ENCODE data around the gene UROC1. TPM values are rescaled to one million over a fixed set of nuclear protein-coding genes. Genes with fewer than 3 reads are reported as not detected.

The UROC1 gene
- total and polyA plus RNA-seq, 12 donors: 0.01 TPM; not detected in 11

DNA sequence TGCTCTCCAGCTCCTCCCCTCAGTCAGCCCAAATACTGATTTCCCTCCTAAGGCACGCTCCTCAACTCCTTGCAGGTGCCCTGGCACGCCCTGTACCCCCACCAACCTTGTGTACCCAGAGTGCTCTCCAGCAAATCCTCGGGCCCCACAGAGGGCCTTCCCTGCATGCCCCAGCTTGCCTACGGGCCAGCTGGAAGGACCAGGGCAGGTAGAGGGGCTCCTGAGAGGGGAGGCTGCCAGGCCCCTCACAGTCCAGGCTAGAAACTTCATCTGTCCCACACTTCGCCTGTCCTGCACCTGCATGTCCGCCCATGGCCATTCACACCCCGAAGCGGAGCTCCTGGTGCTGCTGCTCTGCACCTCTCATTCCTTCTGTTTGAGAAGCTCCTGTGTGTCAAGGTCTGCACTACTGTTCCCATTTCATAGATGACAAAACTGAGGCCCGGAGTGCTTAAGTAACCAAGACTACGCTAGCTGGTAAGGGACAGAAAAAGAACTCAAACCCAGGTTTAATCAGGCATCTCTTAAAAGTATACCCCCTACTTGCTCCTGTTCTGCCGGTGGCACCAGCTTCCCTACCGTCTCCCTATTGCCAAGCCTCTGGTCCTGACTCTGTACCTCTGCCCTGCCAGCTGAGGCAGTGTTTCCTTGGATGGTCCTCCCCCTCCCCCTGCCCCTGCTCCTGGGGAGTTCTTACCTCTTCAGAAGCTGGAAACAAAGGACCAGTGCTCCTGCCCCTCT, 77.4 kb downstream of the UROC1 start:
- H3K27ac ChIP-seq: no peak overlapping the region
- no peaks in the 10 kb centered on the region for H3K27me3 ChIP-seq
- DNase-seq: no peak
- H3K9me3 ChIP-seq: no peaks in the 10 kb centered on the region
- H3K4me1 ChIP-seq: peaks cover 0 to 17% (median 0%) of the 10 kb centered on the region in 9 donors
- 95 to 96% methylated on average over 12 of the region's 12 CpGs for WGBS, 2 donors
- intact Hi-C loops (cut with DNase I): no loop called here
- no peak for ATAC-seq
- H3K36me3 ChIP-seq: peaks cover 0 to 85% (median 19%) of the 10 kb centered on the region in 9 donors
- TF ChIP-seq, protein P1, sequence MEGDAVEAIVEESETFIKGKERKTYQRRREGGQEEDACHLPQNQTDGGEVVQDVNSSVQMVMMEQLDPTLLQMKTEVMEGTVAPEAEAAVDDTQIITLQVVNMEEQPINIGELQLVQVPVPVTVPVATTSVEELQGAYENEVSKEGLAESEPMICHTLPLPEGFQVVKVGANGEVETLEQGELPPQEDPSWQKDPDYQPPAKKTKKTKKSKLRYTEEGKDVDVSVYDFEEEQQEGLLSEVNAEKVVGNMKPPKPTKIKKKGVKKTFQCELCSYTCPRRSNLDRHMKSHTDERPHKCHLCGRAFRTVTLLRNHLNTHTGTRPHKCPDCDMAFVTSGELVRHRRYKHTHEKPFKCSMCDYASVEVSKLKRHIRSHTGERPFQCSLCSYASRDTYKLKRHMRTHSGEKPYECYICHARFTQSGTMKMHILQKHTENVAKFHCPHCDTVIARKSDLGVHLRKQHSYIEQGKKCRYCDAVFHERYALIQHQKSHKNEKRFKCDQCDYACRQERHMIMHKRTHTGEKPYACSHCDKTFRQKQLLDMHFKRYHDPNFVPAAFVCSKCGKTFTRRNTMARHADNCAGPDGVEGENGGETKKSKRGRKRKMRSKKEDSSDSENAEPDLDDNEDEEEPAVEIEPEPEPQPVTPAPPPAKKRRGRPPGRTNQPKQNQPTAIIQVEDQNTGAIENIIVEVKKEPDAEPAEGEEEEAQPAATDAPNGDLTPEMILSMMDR (IDR thresholded peaks at IDR 0.05): no peak
- no peak overlapping the region for H3K4me3 ChIP-seq

DNA sequence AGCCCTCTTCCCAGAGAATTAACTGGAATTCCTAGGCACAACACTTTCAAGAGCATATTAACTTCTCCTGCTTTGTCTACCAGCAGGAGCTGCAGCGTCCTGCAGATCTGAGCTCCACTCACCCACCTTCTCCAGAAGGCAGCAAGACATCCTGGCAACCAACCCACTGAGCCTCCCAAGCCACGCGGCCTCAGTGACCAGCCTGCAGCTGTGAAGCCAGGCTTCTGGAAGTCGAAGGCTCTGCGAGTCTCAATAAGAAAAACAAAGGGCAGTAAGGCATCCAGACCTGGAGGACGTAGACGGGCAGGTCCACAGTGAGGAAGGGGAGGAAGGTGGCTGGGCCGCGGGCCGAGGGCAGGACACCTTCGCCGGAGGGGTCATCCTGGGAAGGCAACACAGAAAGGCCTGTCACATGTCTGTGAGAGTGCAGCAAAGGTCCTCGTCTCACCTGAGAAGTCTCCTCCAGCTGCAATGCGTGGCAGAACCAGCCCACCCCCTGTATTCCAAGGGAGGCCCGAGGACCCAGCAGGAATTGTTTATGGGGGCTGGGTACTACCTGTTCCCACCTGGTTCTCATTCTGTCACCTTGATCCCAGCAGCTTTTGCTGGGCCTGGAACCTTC, 78.1 kb downstream of the UROC1 start:
- peaks cover 0 to 91% (median 19%) of the 10 kb centered on the region in 9 donors for H3K36me3 ChIP-seq
- DNase-seq: no peak
- H3K9me3 ChIP-seq: no peaks in the 10 kb centered on the region
- H3K4me1 ChIP-seq: peaks cover 0 to 14% (median 0%) of the 10 kb centered on the region in 9 donors
- ATAC-seq: no peak
- H3K27ac ChIP-seq: no peak overlapping the region
- WGBS, 2 donors: 91 to 95% methylated on average over 15 of the region's 15 CpGs
- H3K27me3 ChIP-seq: no peaks in the 10 kb centered on the region
- intact Hi-C loops (cut with DNase I): no loop called here
- TF ChIP-seq, protein P1 (IDR thresholded peaks at IDR 0.05): no peak
- no peak overlapping the region for H3K4me3 ChIP-seq

DNA sequence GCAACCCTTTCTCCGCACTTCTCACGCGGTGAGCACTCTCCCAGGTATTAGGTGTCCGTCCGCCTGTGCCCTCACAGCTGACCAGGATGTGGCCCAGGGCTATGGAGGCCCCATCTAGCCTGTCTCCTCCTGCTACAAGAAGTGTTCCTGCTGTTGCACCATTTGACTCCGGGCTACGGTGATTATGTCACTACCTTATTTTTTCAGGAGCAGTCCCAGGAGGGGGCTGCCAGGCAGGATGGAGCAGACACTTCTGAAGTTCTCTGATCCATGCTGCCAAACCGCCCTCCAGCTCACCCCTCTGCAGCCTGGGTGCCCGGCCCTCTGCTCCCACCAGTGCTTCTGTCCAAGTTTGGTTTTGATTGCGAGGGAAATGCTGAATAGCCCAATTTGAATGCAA, 78.8 kb downstream of the UROC1 start:
- whole genome bisulfite sequencing, 2 donors: 95 to 96% methylated on average over 10 of the region's 10 CpGs

DNA sequence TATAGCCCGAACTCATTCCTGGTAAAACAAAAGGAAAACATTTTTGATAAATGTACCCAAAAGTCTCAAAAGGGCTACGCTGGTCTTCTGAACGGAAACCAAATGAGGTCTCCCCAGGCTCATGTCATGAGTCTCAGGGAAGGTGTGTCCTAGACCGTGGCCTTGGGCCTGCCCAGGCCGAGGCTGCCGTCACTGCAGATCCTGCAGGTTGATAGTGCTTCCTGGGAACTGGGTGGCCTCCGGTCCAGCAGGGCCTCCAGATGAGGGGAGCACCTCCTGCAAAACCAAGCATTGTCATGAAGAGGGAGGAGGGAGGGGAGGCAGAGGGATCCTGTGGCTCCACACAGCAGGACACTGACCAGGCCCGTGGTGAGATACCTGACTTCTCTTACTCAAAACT, 79.4 kb downstream of the UROC1 start:
- Histone ChIP-seq H3K4me3 (no peak overlapping the region), H3K27me3 (no peaks in the 10 kb centered on the region), H3K27ac (no peak overlapping the region), H3K9me3 (no peaks in the 10 kb centered on the region), H3K4me1 (peaks cover 0 to 18% (median 9%) of the 10 kb centered on the region in 9 donors), H3K36me3 (peaks cover 0 to 80% (median 19%) of the 10 kb centered on the region in 9 donors)
- intact Hi-C loops (cut with DNase I): no loop called here
- ATAC-seq (no peak), DNase-seq (no peak)
- TF ChIP-seq, protein P1 (IDR thresholded peaks at IDR 0.05): no peak
- WGBS, 2 donors: 88 to 95% methylated on average over 8 of the region's 8 CpGs

More for the DNA sequence above, 78.8 kb downstream of the UROC1 start:
- H3K27me3 ChIP-seq: no peaks in the 10 kb centered on the region
- peaks cover 0 to 85% (median 19%) of the 10 kb centered on the region in 9 donors for H3K36me3 ChIP-seq
- ATAC-seq: no peak
- no peak overlapping the region for H3K27ac ChIP-seq
- peaks cover 0 to 14% (median 3%) of the 10 kb centered on the region in 9 donors for H3K4me1 ChIP-seq
- TF ChIP-seq, protein P1 (IDR thresholded peaks at IDR 0.05): no peak
- H3K4me3 ChIP-seq: no peak overlapping the region
- intact Hi-C loops (cut with DNase I): no loop called here
- no peaks in the 10 kb centered on the region for H3K9me3 ChIP-seq
- no peak for DNase-seq
